Superior temporal gyrus (tissue), 1 donor: Measurements from ENCODE around the gene SKA3.

ENCODE experiments used
- DNase-seq: peaks from one replicate; pipeline ENCODE4 v3.0.0-alpha.2; 2016; ENCODE audit errors: extremely low spot score

SKA3 gene

DNA sequence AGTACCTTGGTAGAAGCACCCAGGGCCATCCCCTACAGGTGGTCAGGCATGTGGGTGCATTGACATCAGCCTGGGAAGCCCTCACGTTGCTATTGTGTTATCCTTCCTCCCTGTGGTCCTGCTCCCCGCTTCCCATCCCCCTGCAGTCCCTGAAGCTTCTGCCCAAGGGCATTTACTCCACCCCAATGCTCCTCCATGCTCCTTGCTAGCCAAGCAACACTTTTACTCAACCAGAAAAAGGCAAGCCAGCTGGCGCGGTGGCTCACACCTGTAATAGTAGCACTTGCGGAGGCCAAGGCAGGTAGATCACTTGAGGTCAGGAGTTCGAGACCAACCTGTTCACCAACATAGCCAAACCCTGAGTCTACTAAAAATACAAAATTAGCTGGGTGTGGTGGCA is 60.2 kb downstream of the SKA3 start:
- DNase-seq, result no peak

DNA sequence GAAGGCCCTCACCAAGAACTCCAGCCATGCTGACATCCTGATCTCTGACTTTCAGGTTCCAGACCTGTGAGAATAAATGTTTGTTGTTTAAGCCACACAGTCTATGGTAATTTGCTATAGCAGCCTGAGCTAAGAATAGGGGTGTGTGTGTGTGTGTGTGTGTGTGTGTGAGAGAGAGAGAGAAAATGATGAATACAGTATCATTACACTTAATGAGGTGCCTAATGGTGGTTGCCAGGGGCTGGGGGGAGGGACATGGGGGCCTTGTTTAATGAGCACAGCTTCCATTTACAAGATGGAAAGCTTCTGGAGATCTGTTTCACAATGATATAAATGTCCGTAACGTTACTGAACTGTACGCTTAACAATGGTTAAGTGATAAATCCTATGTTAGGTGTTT is 61.1 kb downstream of the SKA3 start:
- no peak for DNase-seq

DNA sequence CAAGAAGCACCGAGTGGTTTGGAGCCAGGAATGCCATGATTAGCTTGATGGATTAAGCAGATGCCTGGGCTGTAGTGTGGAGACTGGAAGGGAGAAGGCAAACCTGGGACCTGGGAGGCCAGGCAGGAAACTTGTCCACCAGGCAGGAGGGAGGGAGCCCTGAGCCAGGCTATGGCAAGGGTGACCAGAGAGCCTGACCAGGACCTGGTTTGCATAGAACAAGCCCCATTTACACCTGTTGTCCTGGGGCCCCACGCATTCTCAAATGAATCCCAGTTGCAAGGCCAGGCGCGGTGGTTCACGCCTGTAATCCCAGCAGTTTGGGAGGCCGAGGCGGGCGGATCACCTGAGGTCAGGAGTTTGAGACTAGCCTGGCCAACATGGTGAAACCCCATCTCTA is 64.8 kb downstream of the SKA3 start:
- no peak for DNase-seq

DNA sequence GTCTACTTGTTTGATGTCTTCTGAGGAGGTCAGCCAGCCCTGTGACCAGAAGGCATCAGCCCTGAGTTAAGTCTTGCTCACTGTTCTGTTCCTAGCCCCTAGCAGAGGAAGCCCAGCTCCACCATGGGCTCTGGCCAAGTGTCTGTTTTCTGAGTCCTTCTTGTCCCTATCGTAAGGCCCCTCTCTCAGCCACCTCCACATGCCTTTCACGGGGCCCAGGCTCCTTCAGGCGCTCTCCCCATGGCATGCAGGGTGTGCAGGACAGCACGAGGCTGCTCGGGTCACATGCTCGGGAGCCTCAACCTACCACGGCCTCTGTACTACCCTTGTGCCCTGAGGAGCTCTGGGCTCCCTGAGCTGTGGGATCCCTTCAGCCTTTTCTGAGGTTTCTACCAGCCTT is 67.2 kb downstream of the SKA3 start:
- no peak for DNase-seq

DNA sequence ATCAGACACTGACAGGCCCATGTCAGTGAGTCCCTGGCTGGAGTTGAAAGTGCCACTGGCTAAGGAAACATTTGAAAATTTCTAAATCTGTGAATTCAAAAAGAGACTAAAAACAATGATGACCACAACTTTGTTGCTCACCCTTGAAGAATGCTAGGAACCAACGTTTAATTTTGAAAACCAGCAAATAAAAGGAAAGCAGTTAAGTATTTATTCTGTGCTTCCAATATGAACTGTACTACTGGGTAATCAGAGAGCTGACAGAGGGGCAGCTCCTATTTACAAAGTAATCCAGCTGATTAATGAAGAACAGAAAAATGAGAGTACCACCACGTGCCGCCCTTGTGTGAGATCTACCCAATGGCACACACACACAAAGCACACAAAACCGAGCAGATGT is 70.3 kb downstream of the SKA3 start:
- no peak for DNase-seq

DNA sequence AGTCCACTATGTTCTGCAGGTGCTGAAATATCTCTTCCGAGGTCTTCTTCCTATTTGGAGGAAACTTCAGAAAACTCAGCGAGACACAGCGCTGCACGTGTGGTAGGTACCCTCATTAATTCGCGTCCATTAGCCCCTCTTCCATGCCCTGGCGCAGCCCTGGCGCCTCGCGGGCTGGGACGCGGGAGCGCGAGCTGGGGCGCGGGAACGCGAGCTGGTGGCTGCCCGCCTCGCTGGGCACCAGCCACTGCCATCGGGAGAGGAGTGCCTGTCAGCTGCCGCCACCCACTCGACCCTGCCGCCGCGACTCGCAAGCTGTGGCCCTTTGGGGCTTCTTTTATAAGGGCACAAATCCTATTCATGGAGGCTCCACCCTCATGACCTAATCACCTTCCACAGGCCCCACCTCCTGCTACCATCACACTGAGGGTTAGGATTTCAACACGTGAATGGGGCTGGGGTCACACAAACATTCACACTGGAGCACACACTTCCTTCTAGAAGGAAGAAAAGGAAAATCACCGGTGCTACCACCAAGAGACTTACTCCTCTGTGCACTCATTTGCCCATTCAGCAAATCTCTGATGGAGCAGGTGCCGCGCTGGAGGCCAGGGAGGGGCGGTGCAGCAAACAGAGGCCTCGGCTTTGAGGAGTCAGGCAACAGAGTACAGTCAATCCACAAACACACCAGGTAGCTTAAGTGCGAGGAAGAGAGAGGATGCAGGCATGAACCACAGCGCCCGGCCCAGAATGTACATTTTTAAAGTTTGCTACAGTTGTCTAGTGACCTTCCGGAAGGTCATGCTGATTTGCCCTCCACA is 71.9 kb downstream of the SKA3 start:
- no peak for DNase-seq
